Neural crest cell (in vitro differentiated cells): ENCODE data around the gene ZMIZ1. TPM values are rescaled to one million over a fixed set of nuclear protein-coding genes. Genes with fewer than 3 reads are reported as not detected.

ENCODE experiments used
- DNase-seq: peaks from one replicate; pipeline ENCODE4 v3.0.0; 2021; ENCODE audit warnings: low read depth, mixed read lengths, low spot score
- H3K27ac Mint-ChIP-seq: one replicate; pipeline ENCODE4 v1.8.0; 2021; ENCODE audit warnings: mild to moderate bottlenecking, mixed read lengths; ENCODE audit not compliant: unreplicated experiment
- H3K27me3 Mint-ChIP-seq: 2 replicates; pipeline ENCODE4 v1.8.0; 2021; ENCODE audit warnings: low read depth, mild to moderate bottlenecking, mixed read lengths
- H3K36me3 Mint-ChIP-seq: 2 replicates; pipeline ENCODE4 v1.8.0; 2021; ENCODE audit warnings: low read depth, mild to moderate bottlenecking, mixed read lengths
- H3K4me1 Mint-ChIP-seq: 2 replicates; pipeline ENCODE4 v1.8.0; 2021; ENCODE audit warnings: mixed read lengths
- H3K4me3 Mint-ChIP-seq: one replicate; pipeline ENCODE4 v1.8.0; 2021; ENCODE audit warnings: mild to moderate bottlenecking, mixed read lengths
- H3K9me3 Mint-ChIP-seq: 2 replicates; pipeline ENCODE4 v1.8.0; 2021; ENCODE audit warnings: mixed read lengths
- CTCF ChIP-seq: fragments of 200-600 bp; sonication (generic); conservative IDR thresholded peaks from 2 replicates; pipeline ENCODE4 v1.5.0; 2021; ENCODE audit warnings: antibody characterized with exemption, mild to moderate bottlenecking
- total RNA-seq: library from RNA; stranded (reverse); gene quantifications from 2 replicates; pipeline ENCODE4 v1.2.1, GENCODE V29; 2021

The ZMIZ1 gene
- total RNA-seq, 1 donor from 2014 or later: 92.0 TPM

GRCh38 chr10:79128923-79129305 is 60.1 kb downstream of the ZMIZ1 start:
- Mint-ChIP-seq H3K27me3 (no peaks in the 10 kb centered on the region), H3K4me3 (peak overlapping the region; percentile 79), H3K36me3 (no peaks in the 10 kb centered on the region), H3K4me1 (peaks cover 74% of the 10 kb centered on the region), H3K9me3 (no peaks in the 10 kb centered on the region), H3K27ac (peak overlapping the region; percentile 97)
- no peak for DNase-seq
- no peak for TF ChIP-seq CTCF

- TF ChIP-seq CTCF: no peak
Observed at GRCh38 chr10:79129361-79129997, 60.7 kb downstream of the ZMIZ1 start.

GRCh38 chr10:79130255-79130654 is 61.5 kb downstream of the ZMIZ1 start:
- no peak for TF ChIP-seq CTCF
- Mint-ChIP-seq H3K36me3 (no peaks in the 10 kb centered on the region), H3K27me3 (no peaks in the 10 kb centered on the region), H3K4me1 (peaks cover 82% of the 10 kb centered on the region), H3K27ac (peak overlapping the region; percentile 97), H3K4me3 (peak overlapping the region; percentile 79), H3K9me3 (no peaks in the 10 kb centered on the region)
- DNase-seq: no peak

More at GRCh38 chr10:79129361-79129997, 60.7 kb downstream of the ZMIZ1 start:
- Mint-ChIP-seq H3K36me3 (no peaks in the 10 kb centered on the region), H3K4me3 (peak overlapping the region; percentile 79), H3K27ac (peak overlapping the region; percentile 97), H3K4me1 (peaks cover 78% of the 10 kb centered on the region), H3K27me3 (no peaks in the 10 kb centered on the region), H3K9me3 (no peaks in the 10 kb centered on the region)
- peak; percentile 70 for DNase-seq

GRCh38 chr10:79130846-79131245 is 62.1 kb downstream of the ZMIZ1 start:
- Mint-ChIP-seq H3K27ac (peak overlapping the region; percentile 81), H3K4me1 (peaks cover 88% of the 10 kb centered on the region), H3K27me3 (no peaks in the 10 kb centered on the region), H3K4me3 (peak overlapping the region; percentile 72), H3K9me3 (no peaks in the 10 kb centered on the region), H3K36me3 (no peaks in the 10 kb centered on the region)
- DNase-seq: no peak
- no peak for TF ChIP-seq CTCF

- Mint-ChIP-seq H3K27ac (peak overlapping the region; percentile 96), H3K4me3 (peak overlapping the region; percentile 72), H3K36me3 (no peaks in the 10 kb centered on the region), H3K9me3 (no peaks in the 10 kb centered on the region), H3K27me3 (no peaks in the 10 kb centered on the region), H3K4me1 (peaks cover 92% of the 10 kb centered on the region)
- no peak for DNase-seq
- no peak for TF ChIP-seq CTCF
Observed at GRCh38 chr10:79131836-79132631, 63.3 kb downstream of the ZMIZ1 start.
